ENCODE results near the gene MACROD1.
A peak's percentile ranks its signal among the peaks of the same experiment; 100 is the strongest.

The MACROD1 gene

DNA sequence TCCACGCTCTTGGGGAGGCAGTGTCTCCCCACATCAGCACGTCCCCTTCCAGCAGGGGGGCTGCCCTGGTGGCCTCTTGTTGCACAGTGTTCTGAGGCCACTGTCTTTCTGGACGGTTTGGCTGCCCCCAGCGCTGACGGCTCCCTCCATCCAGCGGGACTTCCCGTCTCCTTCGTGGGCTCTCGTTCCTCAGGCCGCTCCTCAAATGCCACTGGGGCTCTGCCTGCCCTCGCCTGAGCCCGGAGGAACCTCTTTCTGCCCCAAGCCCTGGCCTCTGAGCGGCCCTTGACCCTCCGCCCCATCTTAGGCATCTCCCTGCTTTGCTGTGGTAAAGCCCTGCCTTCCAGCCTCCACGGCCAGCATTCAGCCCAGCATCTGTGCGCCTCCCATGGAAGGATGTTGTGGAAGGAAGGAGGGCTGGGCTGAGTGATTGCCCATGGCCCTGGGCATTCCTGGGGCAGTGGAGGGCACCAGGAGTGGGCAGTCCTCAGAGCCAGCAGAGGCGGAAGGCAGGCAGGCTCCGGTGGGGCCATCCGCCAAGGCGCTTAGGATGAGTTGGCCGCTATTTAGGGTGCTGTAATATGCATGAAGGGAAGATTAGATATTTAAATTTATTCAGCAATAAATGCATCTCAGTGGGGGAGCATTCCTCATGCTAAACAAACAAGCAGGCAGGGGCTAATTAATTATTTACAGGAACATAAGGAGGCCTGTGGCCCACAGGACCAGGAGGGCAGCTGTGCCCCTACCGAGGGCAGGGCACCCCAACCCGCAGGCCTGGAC, 161.9 kb downstream of the MACROD1 start:
- FAIRE-seq (no peak), DNase-seq (ENCODE audit: insufficient read length, low spot score) (no peak)
- TF ChIP-seq, protein P1, sequence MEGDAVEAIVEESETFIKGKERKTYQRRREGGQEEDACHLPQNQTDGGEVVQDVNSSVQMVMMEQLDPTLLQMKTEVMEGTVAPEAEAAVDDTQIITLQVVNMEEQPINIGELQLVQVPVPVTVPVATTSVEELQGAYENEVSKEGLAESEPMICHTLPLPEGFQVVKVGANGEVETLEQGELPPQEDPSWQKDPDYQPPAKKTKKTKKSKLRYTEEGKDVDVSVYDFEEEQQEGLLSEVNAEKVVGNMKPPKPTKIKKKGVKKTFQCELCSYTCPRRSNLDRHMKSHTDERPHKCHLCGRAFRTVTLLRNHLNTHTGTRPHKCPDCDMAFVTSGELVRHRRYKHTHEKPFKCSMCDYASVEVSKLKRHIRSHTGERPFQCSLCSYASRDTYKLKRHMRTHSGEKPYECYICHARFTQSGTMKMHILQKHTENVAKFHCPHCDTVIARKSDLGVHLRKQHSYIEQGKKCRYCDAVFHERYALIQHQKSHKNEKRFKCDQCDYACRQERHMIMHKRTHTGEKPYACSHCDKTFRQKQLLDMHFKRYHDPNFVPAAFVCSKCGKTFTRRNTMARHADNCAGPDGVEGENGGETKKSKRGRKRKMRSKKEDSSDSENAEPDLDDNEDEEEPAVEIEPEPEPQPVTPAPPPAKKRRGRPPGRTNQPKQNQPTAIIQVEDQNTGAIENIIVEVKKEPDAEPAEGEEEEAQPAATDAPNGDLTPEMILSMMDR (IDR thresholded peaks at IDR 0.05; ENCODE audit: insufficient read depth, missing control alignments), result no peak

DNA sequence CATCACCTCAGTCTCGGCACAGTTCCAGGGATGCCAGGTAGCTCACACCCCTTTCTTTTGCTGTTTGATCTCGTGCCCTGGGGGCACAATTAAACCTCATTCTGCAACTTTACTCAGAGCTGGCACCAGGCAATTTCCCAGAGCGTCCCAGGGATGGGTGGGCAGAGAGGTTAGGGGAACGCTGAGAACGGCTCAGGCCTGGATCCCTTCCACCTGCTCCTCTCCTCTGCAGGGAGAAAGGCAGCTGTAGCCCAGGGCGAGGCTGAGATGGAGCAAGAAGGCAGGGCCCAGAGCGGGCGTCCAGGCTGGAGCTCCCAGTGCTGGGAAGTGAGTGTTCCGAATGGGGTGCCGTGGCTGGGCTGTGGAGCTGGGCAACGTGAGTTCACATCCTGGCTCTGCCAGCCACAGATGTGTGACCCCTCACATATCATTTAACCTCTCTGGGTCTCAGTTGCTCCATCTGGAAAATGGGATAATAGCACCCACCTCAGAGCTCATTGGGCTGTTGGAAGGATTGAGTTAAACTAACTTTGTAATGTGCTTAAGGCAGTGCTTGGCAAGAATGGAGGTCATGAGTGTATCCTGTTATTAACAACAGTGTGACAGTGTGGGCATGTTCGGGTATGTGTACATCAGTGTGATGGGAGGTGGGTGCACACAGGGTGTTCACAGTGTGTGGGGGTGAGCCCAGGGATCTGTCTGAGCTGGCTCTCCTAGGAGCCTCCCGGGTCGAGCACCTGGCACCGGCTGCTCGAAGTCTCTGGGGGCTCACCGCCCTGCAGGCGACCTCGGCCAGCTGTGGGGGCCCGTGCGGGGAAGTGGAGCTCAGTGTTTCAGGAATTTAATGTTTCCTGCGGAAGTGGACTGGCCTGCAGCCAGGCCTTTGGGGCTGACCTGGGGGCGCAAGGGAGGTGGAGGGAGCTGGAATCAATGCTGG, 164.2 kb downstream of the MACROD1 start:
- no peak for DNase-seq (ENCODE audit: insufficient read length, low spot score)
- FAIRE-seq, result no peak
- TF ChIP-seq, protein P1 (IDR thresholded peaks at IDR 0.05; ENCODE audit: insufficient read depth, missing control alignments), result no peak

DNA sequence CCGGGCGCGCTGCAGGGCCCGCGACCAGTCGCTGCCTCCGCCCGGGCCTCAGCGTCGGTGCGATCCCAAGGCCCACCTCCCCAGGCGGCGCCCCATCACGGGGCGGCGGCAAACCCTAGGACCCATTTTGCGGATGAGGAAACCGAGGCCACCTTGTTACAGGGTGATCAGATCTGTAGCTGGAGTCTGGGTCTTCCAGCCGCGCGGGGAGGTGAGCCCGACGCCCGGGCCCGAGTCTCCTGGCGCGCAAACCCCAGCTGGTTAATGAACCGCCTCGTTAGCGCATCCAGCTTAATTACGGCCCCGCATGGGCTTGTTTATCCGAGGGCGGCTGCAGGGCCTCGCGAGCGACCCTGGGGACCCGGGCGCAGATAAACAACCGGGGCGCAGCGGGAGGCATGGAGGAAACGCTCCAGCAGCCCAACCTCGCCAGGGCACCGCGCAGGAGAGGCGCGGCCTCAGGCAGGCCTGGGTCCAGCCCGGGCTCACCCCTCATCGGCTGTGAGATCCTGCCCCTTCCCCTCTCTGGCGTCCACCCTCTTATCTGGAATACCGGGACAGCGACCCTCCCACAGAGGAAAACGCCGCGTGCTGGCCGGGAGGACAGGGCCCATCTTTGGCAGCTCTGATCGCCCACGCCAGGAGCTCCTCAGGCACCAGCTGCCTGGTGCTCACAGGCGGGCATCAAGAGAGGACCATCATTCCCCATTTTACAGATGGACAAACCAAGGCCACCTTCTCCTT, 165.0 kb downstream of the MACROD1 start:
- FAIRE-seq (no peak), DNase-seq (ENCODE audit: insufficient read length, low spot score) (no peak)
- TF ChIP-seq, protein P1 (IDR thresholded peaks at IDR 0.05; ENCODE audit: insufficient read depth, missing control alignments), result no peak

DNA sequence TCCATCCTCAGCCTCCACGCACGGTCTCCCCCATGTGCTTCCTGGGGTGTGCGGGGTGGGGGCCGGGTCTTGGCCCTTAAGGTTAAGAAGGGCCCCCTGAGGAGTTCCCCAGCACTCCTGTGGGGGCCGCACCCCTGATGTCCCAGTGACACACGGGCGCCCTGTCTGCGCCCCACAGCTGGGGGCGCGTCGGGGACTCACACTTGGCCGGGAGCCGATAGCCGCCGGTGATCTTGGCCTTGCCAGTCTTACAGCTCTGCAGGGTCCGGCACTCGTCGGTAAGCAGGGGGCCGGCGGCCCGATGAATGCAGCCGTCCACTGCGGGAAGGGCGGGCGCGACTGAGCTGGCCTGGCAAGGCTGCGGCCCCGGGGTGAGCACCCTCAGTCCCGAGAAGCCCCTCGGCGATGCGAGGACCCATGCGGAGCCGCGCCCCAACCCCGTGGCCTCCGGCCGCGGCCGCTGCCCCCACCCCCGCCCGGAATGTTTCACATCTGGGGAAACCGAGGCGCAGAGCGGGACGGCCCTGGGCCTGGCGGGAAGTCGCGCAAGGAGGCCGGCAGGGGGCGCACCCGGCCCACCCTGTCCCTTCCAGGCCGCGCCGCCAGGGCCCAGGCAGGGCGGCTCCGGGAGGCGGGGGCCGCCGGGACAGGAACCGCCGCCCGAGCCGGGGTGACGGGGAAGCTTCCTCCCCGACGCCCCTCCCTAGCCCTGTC, 165.7 kb downstream of the MACROD1 start:
- TF ChIP-seq, protein P1 (IDR thresholded peaks at IDR 0.05; ENCODE audit: insufficient read depth, missing control alignments), result peak; percentile 41
- FAIRE-seq (no peak), DNase-seq (ENCODE audit: insufficient read length, low spot score) (no peak)

DNA sequence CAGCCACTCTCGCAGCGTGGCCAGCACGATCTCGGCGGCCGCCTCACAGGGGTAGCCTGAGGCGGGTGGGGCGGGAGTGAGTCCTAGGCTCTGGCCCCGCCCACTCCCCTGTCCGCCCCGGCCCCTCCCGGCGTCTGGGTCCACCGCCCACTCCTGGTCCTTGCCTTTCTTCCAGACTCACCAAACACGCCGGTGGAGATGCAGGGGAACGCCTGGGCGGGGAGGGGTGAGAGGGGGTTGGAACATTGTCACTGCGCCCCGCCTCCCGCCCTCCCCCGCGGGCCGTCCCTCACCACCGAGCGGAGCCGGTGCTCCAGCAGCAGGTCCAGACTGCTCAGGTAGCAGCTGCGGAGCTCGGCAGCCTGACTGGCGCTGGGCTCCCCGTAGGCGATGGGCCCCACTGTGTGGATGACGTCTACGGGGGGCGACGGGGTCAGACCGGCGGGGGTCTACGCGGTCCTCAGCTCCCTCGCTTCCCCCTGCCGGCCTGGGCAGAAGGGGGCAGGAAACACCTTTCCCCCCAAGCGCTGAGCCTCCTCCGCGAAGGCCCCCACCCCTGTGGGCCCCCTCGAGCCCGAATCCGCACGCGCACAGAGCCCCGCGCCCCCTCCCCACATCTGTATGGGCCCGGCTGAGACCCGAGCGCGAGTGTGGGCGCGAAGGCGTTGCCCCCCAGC, 166.4 kb downstream of the MACROD1 start:
- FAIRE-seq (no peak), DNase-seq (ENCODE audit: insufficient read length, low spot score) (no peak)
- TF ChIP-seq, protein P1 (IDR thresholded peaks at IDR 0.05; ENCODE audit: insufficient read depth, missing control alignments), result no peak
